HepG2 (cell line): ENCODE data around the gene FGF19.

Experiments used
- FUBP1 ChIP-seq: sonication (generic); formaldehyde crosslinking; IDR thresholded peaks from 2 replicates; pipeline ENCODE4 v1.5.1; 2020; ENCODE audit warnings: missing genetic modification reagents, mild to moderate bottlenecking, borderline replicate concordance
- HOXA7 ChIP-seq: sonication (generic); formaldehyde crosslinking; IDR thresholded peaks from 2 replicates; pipeline ENCODE4 v1.8.1; 2022; ENCODE audit warnings: mild to moderate bottlenecking, missing genetic modification reagents, moderate library complexity
- KLF12 ChIP-seq: sonication (generic); formaldehyde crosslinking; IDR thresholded peaks from 2 replicates; pipeline ENCODE4 v1.4.0; 2020; ENCODE audit warnings: missing genetic modification reagents, borderline replicate concordance
- MAX ChIP-seq: IDR thresholded peaks from 2 replicates; pipeline ENCODE4 v1.6.1; 2012; ENCODE audit warnings: inconsistent platforms
- MIER3 ChIP-seq: IDR thresholded peaks from 2 replicates; pipeline ENCODE4 v1.6.1; 2016; ENCODE audit warnings: missing compliant biosample characterization, borderline replicate concordance
- TAF1 ChIP-seq: sonication (generic); formaldehyde crosslinking; IDR thresholded peaks from 2 replicates; pipeline ENCODE4 v1.4.0; 2020; ENCODE audit warnings: missing genetic modification reagents
- ZBTB20 ChIP-seq: sonication (generic); formaldehyde crosslinking; IDR thresholded peaks from 2 replicates; pipeline ENCODE4 v1.8.1; 2023; ENCODE audit warnings: missing genetic modification reagents, low read depth, mild to moderate bottlenecking, borderline replicate concordance
- ZNF317 ChIP-seq: sonication (generic); formaldehyde crosslinking; IDR thresholded peaks from 2 replicates; pipeline ENCODE4 v1.5.0; 2020; ENCODE audit warnings: mild to moderate bottlenecking, missing genetic modification reagents
- TF ChIP-seq, protein P1 (sequence below): sonication (generic); formaldehyde crosslinking; IDR thresholded peaks from 2 replicates; pipeline ENCODE4 v1.5.0; 2020; ENCODE audit warnings: mild to moderate bottlenecking, missing genetic modification reagents, moderate library complexity

DNA sequence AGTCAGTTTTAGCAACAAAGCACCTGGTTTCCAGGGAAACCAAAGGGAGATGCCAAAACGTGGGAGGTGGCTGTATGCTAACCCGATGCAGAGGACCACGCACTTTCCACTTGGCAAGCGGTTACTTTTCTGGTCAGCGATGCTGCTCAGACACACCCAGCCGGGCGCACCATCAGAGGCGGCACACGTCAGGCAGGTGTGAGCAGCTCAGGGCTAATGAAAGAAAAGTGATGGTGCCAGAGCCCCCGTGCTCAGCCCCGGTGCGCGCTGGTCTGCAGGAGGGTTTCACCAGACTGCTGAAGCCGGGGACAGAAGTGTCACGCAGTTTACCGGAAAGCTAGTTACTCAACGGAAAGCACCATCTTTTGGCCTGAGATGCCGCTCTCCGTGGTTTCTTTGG is 34.3 kb downstream of the FGF19 start:
- TF ChIP-seq, protein P1, sequence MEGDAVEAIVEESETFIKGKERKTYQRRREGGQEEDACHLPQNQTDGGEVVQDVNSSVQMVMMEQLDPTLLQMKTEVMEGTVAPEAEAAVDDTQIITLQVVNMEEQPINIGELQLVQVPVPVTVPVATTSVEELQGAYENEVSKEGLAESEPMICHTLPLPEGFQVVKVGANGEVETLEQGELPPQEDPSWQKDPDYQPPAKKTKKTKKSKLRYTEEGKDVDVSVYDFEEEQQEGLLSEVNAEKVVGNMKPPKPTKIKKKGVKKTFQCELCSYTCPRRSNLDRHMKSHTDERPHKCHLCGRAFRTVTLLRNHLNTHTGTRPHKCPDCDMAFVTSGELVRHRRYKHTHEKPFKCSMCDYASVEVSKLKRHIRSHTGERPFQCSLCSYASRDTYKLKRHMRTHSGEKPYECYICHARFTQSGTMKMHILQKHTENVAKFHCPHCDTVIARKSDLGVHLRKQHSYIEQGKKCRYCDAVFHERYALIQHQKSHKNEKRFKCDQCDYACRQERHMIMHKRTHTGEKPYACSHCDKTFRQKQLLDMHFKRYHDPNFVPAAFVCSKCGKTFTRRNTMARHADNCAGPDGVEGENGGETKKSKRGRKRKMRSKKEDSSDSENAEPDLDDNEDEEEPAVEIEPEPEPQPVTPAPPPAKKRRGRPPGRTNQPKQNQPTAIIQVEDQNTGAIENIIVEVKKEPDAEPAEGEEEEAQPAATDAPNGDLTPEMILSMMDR (CRISPR knock-in tag) = no peak
- TF ChIP-seq ZNF317 (CRISPR knock-in tag) (no peak), FUBP1 (CRISPR knock-in tag) (no peak), HOXA7 (CRISPR knock-in tag) (no peak), ZBTB20 (CRISPR knock-in tag) (no peak), MAX (no peak), MIER3 (CRISPR knock-in tag) (no peak), TAF1 (CRISPR knock-in tag) (no peak), KLF12 (CRISPR knock-in tag) (no peak)
